ENCODE measurements around the gene POTEJ. TPM values are rescaled to one million over a fixed set of nuclear protein-coding genes. Genes with fewer than 3 reads are reported as not detected.
"Not testable (repeated sequence)": the region's sequence is repeated elsewhere in the genome, so short reads cannot be mapped to it uniquely, and the experiment has no call there.

Gene POTEJ
- total and polyA plus RNA-seq, 4 donors: 0.10 to 0.11 TPM; not detected in 2

DNA sequence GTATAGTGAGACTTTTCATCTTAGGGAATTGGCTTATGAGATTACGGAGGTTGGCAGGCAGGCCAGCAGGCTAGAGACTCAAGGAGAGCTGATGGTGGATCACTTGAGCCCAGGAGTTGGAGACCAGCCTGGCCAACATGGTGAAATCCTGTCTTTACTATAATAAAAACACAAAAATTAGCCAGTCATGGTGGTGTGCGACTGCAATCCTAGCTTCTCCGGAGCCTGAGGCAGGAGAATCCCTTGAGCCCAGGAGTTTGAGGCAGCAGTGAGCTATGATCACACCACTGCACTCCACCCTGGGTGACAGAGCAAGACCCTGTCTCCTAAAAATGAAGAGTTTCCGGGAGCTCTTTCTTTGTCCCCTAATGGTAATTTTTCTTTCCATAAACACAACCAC lies 26.5 kb upstream of the POTEJ start:
- H3K4me3 ChIP-seq (ENCODE audit: low read depth, low read length); H3K27ac ChIP-seq (ENCODE audit: low read depth, low read length); H3K27me3 ChIP-seq (ENCODE audit: control insufficient read depth, insufficient read depth, low read length); DNase-seq (ENCODE audit: low read depth in 4 of 6, low spot score in 6 of 6); H3K36me3 ChIP-seq (ENCODE audit: control insufficient read depth, insufficient read depth, low read length); H3K9me3 ChIP-seq (ENCODE audit: control insufficient read depth, insufficient read depth, low read length); H3K4me1 ChIP-seq (ENCODE audit: control insufficient read depth, insufficient read depth, low read length): not testable (repeated sequence)
- WGBS (ENCODE audit: insufficient coverage): no CpG with 5 or more reads among the region's 4 CpGs

DNA sequence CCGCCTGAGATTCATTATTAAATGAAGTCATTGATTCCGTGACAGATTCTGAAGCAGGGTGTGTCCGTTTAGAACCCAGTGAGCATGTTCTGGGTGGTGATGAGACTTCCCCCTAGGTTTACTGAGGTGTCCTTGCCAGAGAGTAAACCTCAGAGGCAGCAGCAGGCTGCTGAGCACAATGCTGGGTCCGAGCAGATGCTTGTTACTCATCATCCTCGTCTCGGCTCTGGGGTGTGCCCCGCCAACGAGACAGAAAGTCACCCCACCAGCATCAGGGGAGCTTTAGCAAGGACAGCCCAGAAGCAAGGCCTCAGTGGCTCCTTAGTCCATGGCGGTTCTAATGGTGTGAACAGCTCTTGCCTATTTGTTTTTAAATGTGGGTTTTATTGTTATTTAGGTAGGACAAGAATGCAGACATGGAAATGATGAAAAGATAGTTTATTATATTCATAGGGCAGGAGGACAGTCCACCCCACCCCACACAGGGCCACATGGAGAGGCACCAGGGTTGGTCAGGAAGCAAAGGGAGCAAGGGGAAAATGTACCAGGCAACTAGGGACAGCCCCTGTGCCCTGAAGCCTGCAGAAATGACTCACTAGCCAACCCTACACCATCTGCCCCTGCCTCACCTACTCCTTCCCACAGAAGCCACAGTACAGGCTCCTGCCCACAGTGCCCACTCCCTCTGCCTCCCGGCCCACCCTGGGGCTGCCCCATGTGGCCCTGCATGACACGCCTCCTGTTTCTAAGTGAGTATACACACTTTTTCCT lies 22.4 kb upstream of the POTEJ start:
- WGBS (ENCODE audit: insufficient coverage): no CpG with 5 or more reads among the region's 11 CpGs
- DNase-seq (ENCODE audit: low read depth in 4 of 6, low spot score in 6 of 6); H3K4me3 ChIP-seq (ENCODE audit: low read depth, low read length); H3K4me1 ChIP-seq (ENCODE audit: control insufficient read depth, insufficient read depth, low read length); H3K36me3 ChIP-seq (ENCODE audit: control insufficient read depth, insufficient read depth, low read length); H3K27ac ChIP-seq (ENCODE audit: low read depth, low read length); H3K9me3 ChIP-seq (ENCODE audit: control insufficient read depth, insufficient read depth, low read length); H3K27me3 ChIP-seq (ENCODE audit: control insufficient read depth, insufficient read depth, low read length): not testable (repeated sequence)

DNA sequence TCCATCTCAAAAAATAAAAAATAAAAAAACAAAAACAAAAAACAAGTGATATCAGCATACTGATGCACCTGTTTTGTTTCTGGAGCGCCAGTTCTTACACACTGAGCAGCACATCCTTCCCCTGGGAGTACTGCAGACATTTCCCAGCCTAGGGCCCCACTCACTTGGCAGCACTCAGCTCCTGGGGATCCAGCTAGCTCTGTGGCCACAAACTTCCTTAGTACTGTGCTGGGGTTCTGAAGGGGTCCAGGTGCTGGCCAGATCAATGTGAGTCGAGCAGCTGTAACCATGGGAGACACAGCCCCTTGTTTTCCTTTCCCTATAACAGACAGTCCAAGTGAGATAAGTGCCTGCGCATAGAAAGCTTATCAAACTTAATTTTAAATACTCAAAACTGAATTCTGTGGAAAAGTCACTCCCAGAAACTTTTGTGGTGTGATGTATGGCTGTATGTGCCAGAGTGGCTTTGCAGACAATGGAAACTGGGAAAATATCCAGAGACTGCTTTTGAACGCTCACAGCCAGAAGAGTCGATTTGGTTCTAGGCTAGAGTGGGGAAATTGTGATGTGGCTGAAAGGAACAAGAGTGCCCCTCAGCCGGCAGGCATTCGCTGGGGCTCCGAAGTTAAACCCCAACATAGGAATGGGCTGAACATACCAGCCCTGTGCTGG lies 20.9 kb upstream of the POTEJ start:
- DNase-seq (ENCODE audit: low read depth in 4 of 6, low spot score in 6 of 6); H3K36me3 ChIP-seq (ENCODE audit: control insufficient read depth, insufficient read depth, low read length); H3K4me1 ChIP-seq (ENCODE audit: control insufficient read depth, insufficient read depth, low read length); H3K27me3 ChIP-seq (ENCODE audit: control insufficient read depth, insufficient read depth, low read length); H3K4me3 ChIP-seq (ENCODE audit: low read depth, low read length); H3K9me3 ChIP-seq (ENCODE audit: control insufficient read depth, insufficient read depth, low read length); H3K27ac ChIP-seq (ENCODE audit: low read depth, low read length): not testable (repeated sequence)
- 20% methylated on average over 1 of the region's 8 CpGs for WGBS (ENCODE audit: insufficient coverage)

DNA sequence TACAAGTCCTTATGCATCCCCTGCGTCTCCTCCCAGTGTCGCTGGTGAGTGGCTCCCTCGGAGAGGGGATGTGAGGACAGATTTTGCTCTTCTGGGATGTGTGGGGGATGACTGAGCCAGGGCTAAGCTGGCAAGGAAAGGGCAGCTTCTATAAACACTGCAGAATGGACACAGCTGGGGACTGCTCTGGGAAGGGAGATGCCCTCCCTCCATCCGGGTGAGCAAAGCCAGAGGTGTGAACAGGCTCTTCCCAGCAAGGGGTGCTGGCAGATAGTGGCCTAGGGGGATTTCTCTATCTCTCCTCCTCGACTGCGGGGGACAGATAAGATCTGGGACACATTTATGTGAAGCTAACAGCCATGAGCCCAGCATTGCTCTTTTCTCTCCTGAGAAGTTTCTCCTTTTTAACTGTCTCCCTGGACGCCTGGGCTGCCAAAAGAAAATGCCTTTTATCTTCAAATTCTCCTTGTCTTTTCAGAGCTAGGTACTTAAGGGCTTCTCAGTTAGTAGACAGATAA lies 20.3 kb upstream of the POTEJ start:
- WGBS (ENCODE audit: insufficient coverage): no CpG with 5 or more reads among the region's 7 CpGs
- H3K4me3 ChIP-seq (ENCODE audit: low read depth, low read length); DNase-seq (ENCODE audit: low read depth in 4 of 6, low spot score in 6 of 6); H3K4me1 ChIP-seq (ENCODE audit: control insufficient read depth, insufficient read depth, low read length); H3K27ac ChIP-seq (ENCODE audit: low read depth, low read length); H3K27me3 ChIP-seq (ENCODE audit: control insufficient read depth, insufficient read depth, low read length); H3K36me3 ChIP-seq (ENCODE audit: control insufficient read depth, insufficient read depth, low read length); H3K9me3 ChIP-seq (ENCODE audit: control insufficient read depth, insufficient read depth, low read length): not testable (repeated sequence)

DNA sequence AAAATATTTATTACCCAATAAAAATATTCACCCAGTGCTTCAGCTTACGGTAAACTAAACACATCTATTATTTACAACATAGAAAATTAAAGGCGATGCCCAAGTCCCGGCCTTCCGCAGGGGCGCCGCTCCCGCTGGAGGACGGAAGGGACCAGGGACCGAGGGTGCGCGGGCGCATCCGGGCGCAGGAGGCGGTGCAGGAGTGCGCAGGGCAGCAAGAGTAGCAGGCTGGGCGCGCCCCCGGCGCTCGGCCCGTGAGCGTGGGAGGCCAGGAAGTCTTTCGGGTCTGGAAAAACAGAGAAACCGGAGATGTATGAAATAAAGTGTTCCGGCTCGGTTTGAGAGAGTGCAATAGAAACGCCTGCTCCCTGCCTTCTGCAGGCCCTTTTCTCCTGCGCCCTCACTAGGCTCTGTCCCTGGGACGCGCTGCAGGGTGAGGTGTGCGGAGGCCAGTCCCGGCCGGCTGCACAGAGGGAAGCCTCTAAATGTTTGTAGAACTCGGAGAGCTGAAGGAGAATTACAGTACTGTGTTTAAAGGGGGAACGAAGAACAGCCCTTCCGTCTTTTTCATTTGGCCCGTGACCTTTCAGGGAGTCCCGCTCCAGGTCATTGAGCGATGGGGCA lies 18.3 kb upstream of the POTEJ start:
- WGBS (ENCODE audit: insufficient coverage): 20% methylated on average over 4 of the region's 40 CpGs
- not testable (repeated sequence) for H3K36me3 ChIP-seq (ENCODE audit: control insufficient read depth, insufficient read depth, low read length); H3K9me3 ChIP-seq (ENCODE audit: control insufficient read depth, insufficient read depth, low read length); H3K4me1 ChIP-seq (ENCODE audit: control insufficient read depth, insufficient read depth, low read length); H3K4me3 ChIP-seq (ENCODE audit: low read depth, low read length); H3K27me3 ChIP-seq (ENCODE audit: control insufficient read depth, insufficient read depth, low read length); H3K27ac ChIP-seq (ENCODE audit: low read depth, low read length); DNase-seq (ENCODE audit: low read depth in 4 of 6, low spot score in 6 of 6)

DNA sequence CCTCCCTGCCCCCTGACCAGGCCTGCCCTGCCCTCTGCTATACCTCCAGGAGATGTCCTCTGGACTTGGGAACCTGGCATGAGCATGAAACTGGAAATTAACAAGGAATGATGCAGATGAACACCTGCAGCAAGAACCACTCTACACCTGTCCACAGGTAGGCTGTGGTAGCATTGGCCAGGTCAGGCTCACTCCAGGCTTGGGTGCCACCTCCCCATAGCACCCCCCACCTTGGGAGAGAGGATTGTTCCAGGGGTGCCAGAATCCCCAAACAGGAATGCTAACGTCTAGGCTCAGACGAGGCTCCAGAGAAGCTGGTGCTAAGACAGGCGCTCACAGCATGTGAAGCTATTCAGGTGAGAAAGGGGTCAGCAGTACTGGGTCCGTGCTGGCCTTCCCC lies 17.2 kb upstream of the POTEJ start:
- H3K9me3 ChIP-seq (ENCODE audit: control insufficient read depth, insufficient read depth, low read length); DNase-seq (ENCODE audit: low read depth in 4 of 6, low spot score in 6 of 6); H3K27me3 ChIP-seq (ENCODE audit: control insufficient read depth, insufficient read depth, low read length); H3K4me3 ChIP-seq (ENCODE audit: low read depth, low read length); H3K36me3 ChIP-seq (ENCODE audit: control insufficient read depth, insufficient read depth, low read length); H3K27ac ChIP-seq (ENCODE audit: low read depth, low read length); H3K4me1 ChIP-seq (ENCODE audit: control insufficient read depth, insufficient read depth, low read length): not testable (repeated sequence)
- no CpG with 5 or more reads among the region's 4 CpGs for whole genome bisulfite sequencing (ENCODE audit: insufficient coverage)

DNA sequence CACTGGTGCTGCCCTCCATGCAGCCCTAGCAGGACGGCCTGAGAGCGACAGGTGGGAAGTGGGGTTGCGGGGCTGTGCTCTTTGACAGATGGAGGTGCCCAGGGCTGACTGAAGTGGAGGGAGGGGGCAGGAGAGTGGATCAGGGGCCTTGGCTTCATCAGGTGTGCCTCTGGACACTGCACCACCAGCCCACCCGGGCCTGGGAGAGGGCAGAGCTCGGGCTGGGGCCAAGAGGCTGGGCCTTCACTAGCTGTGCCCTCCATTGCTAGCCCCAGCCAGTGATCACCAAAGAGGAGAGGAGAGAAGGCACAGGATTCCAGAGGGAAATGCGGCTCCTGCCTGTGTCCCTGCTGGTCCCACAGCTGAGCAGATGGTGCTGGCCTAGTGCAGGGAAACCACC lies 14.5 kb upstream of the POTEJ start:
- not testable (repeated sequence) for H3K27me3 ChIP-seq (ENCODE audit: control insufficient read depth, insufficient read depth, low read length); DNase-seq (ENCODE audit: low read depth in 4 of 6, low spot score in 6 of 6); H3K27ac ChIP-seq (ENCODE audit: low read depth, low read length); H3K4me1 ChIP-seq (ENCODE audit: control insufficient read depth, insufficient read depth, low read length); H3K4me3 ChIP-seq (ENCODE audit: low read depth, low read length); H3K36me3 ChIP-seq (ENCODE audit: control insufficient read depth, insufficient read depth, low read length); H3K9me3 ChIP-seq (ENCODE audit: control insufficient read depth, insufficient read depth, low read length)
- 67% methylated on average over 1 of the region's 6 CpGs for WGBS (ENCODE audit: insufficient coverage)

DNA sequence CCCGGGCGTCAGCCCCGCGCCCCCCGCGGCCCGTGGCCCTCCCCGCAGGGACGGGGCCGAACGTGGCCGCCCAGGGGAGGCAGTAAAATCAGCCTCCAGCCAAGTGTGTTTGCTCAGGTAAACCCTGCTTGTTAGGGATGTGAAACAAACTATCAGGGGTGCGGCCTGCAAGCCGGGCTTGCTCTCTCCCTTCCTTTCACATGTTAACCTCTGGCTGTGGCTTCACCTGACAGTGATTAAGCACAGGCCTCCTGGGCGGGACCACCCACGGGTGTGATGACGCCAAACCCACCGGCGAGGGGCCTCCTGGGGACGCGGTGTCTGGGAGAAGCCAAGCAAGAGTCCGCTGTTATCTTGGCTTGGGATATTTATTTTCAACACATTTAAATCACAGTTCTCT lies 13.2 kb upstream of the POTEJ start:
- not testable (repeated sequence) for H3K36me3 ChIP-seq (ENCODE audit: control insufficient read depth, insufficient read depth, low read length); H3K27me3 ChIP-seq (ENCODE audit: control insufficient read depth, insufficient read depth, low read length); H3K9me3 ChIP-seq (ENCODE audit: control insufficient read depth, insufficient read depth, low read length); H3K4me1 ChIP-seq (ENCODE audit: control insufficient read depth, insufficient read depth, low read length); DNase-seq (ENCODE audit: low read depth in 4 of 6, low spot score in 6 of 6); H3K27ac ChIP-seq (ENCODE audit: low read depth, low read length); H3K4me3 ChIP-seq (ENCODE audit: low read depth, low read length)
- WGBS (ENCODE audit: insufficient coverage): no CpG with 5 or more reads among the region's 22 CpGs

DNA sequence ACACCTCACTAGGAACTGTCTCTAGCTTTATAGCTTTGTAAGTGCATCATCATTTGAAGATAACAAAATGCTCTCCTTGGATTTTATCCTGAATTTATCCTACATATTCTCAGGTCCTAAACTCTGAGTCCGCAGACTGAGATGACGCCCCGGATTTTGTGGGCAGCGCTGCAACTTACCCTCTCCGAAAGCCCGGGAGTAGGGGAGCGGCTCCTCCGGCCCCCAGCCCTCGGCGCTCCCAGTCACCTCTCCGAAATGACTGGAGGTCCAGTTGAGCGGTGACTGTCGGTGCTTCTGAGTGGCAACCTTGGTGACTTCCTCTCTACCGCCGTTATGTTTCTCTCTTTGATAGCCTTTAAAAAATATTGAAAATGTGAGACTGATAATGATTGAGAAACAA lies 12.8 kb upstream of the POTEJ start:
- DNase-seq (ENCODE audit: low read depth in 4 of 6, low spot score in 6 of 6); H3K27ac ChIP-seq (ENCODE audit: low read depth, low read length); H3K27me3 ChIP-seq (ENCODE audit: control insufficient read depth, insufficient read depth, low read length); H3K36me3 ChIP-seq (ENCODE audit: control insufficient read depth, insufficient read depth, low read length); H3K4me3 ChIP-seq (ENCODE audit: low read depth, low read length); H3K4me1 ChIP-seq (ENCODE audit: control insufficient read depth, insufficient read depth, low read length); H3K9me3 ChIP-seq (ENCODE audit: control insufficient read depth, insufficient read depth, low read length): not testable (repeated sequence)
- WGBS (ENCODE audit: insufficient coverage): no CpG with 5 or more reads among the region's 15 CpGs

DNA sequence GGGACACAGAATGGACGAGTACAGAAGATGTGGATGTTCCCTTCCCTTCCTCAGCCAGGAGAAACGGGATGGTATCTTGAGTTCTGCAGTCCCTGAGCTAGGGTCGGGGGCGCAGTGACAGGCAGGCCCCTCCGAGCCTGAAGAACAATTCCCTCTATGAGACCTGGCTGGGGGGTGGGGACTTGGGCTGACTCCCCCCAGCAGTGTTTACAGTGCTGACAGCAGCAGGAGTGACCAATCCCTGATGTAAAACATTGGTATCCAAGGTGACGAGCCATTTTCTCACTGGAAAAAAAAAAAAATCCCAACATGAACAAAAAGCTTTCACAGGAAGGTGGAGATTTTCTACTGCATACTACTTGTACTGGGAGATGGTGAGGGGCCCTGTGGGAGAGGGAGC lies 11.8 kb upstream of the POTEJ start, which contains the start of gene CFC1:
Gene CFC1, minus strand, starts transcription at position 183 of the 400 bp plus-strand sequence. CDS start 288 bp downstream, outside the sequence.
- H3K27ac ChIP-seq (ENCODE audit: low read depth, low read length); H3K36me3 ChIP-seq (ENCODE audit: control insufficient read depth, insufficient read depth, low read length); DNase-seq (ENCODE audit: low read depth in 4 of 6, low spot score in 6 of 6); H3K9me3 ChIP-seq (ENCODE audit: control insufficient read depth, insufficient read depth, low read length); H3K4me3 ChIP-seq (ENCODE audit: low read depth, low read length); H3K4me1 ChIP-seq (ENCODE audit: control insufficient read depth, insufficient read depth, low read length); H3K27me3 ChIP-seq (ENCODE audit: control insufficient read depth, insufficient read depth, low read length): not testable (repeated sequence)
- WGBS (ENCODE audit: insufficient coverage): no CpG with 5 or more reads among the region's 6 CpGs
